H9 (cell line): ENCODE measurements around the gene KIAA1958. TPM values are rescaled to one million over a fixed set of nuclear protein-coding genes. Genes with fewer than 3 reads are reported as not detected.

Experiments used
- DNase-seq: peaks from one replicate; pipeline ENCODE4 v3.0.0-alpha.2; 2017
- H2AFZ ChIP-seq: one replicate; pipeline ENCODE4 v1.6.1; 2013; ENCODE audit warnings: mild to moderate bottlenecking, low read length, control low read depth, moderate library complexity
- H2AK5ac ChIP-seq: 2 replicates; pipeline ENCODE4 v1.6.1; 2013; ENCODE audit warnings: low read length, control low read depth, mixed read lengths; ENCODE audit not compliant: insufficient read length
- H2BK120ac ChIP-seq: one replicate; pipeline ENCODE4 v1.6.1; 2013; ENCODE audit warnings: low read depth, mild to moderate bottlenecking, low read length, control low read depth, inconsistent platforms; ENCODE audit not compliant: poor library complexity, severe bottlenecking
- H2BK12ac ChIP-seq: 2 replicates; pipeline ENCODE4 v1.6.1; 2013; ENCODE audit warnings: low read length, control low read depth, mixed read lengths, low read depth; ENCODE audit not compliant: insufficient read length
- H2BK15ac ChIP-seq: 2 replicates; pipeline ENCODE4 v1.6.1; 2013; ENCODE audit warnings: low read depth, low read length, control low read depth
- H2BK20ac ChIP-seq: one replicate; pipeline ENCODE4 v1.6.1; 2013; ENCODE audit warnings: low read depth, mild to moderate bottlenecking, low read length, control low read depth, inconsistent platforms; ENCODE audit not compliant: poor library complexity, severe bottlenecking
- H2BK5ac ChIP-seq: 2 replicates; pipeline ENCODE4 v1.6.1; 2013; ENCODE audit warnings: low read length, control low read depth, mixed read lengths; ENCODE audit not compliant: insufficient read length
- H3K14ac ChIP-seq: 2 replicates; pipeline ENCODE4 v1.6.1; 2013; ENCODE audit warnings: low read length, control low read depth; ENCODE audit not compliant: insufficient read depth
- H3K18ac ChIP-seq: 2 replicates; pipeline ENCODE4 v1.6.1; 2013; ENCODE audit warnings: low read depth, mild to moderate bottlenecking, mixed read lengths, low read length, control low read depth; ENCODE audit not compliant: insufficient read length
- H3K23ac ChIP-seq: 2 replicates; pipeline ENCODE4 v1.6.1; 2013; ENCODE audit warnings: low read length, control low read depth, mixed read lengths, low read depth; ENCODE audit not compliant: insufficient read length
- H3K23me2 ChIP-seq: 2 replicates; pipeline ENCODE4 v1.6.1; 2013; ENCODE audit warnings: low read depth, mild to moderate bottlenecking, mixed read lengths, low read length, control low read depth; ENCODE audit not compliant: insufficient read length, poor library complexity, severe bottlenecking
- H3K27ac ChIP-seq: 2 replicates; pipeline ENCODE4 v1.5.1; 2013; ENCODE audit warnings: low read length, control low read depth, mixed read lengths, low read depth; ENCODE audit not compliant: insufficient read length
- H3K27me3 ChIP-seq: 2 replicates; pipeline ENCODE4 v1.6.1; 2013; ENCODE audit warnings: low read length, control low read depth, inconsistent platforms; ENCODE audit not compliant: insufficient read depth
- H3K4ac ChIP-seq: 2 replicates; pipeline ENCODE4 v1.6.1; 2013; ENCODE audit warnings: low read depth, mild to moderate bottlenecking, control low read depth, inconsistent platforms, low read length, moderate library complexity
- H3K4me1 ChIP-seq: 2 replicates; pipeline ENCODE4 v1.6.1; 2013; ENCODE audit warnings: low read length, control low read depth, inconsistent platforms; ENCODE audit not compliant: insufficient read depth
- H3K4me2 ChIP-seq: 2 replicates; pipeline ENCODE4 v1.6.1; 2013; ENCODE audit warnings: low read length, control low read depth, mixed read lengths; ENCODE audit not compliant: insufficient read length, insufficient read depth
- H3K56ac ChIP-seq: 2 replicates; pipeline ENCODE4 v1.6.1; 2013; ENCODE audit warnings: low read depth, mild to moderate bottlenecking, mixed read lengths, low read length, control low read depth; ENCODE audit not compliant: insufficient read length
- H3K79me1 ChIP-seq: 2 replicates; pipeline ENCODE4 v1.6.1; 2013; ENCODE audit warnings: low read depth, mild to moderate bottlenecking, moderate library complexity, low read length, control low read depth, inconsistent platforms; ENCODE audit not compliant: insufficient read depth, poor library complexity, severe bottlenecking
- H3K79me2 ChIP-seq: 2 replicates; pipeline ENCODE4 v1.6.1; 2013; ENCODE audit warnings: low read length, control low read depth, inconsistent platforms; ENCODE audit not compliant: insufficient read depth
- H3K9ac ChIP-seq: 2 replicates; pipeline ENCODE4 v1.6.1; 2013; ENCODE audit warnings: low read length, control low read depth, mixed read lengths; ENCODE audit not compliant: insufficient read length; ENCODE audit errors: extremely low read depth
- H3K9me3 ChIP-seq: one replicate; pipeline ENCODE4 v1.6.1; 2013; ENCODE audit warnings: low read depth, low read length, inconsistent platforms; ENCODE audit not compliant: control insufficient read depth
- H3T11ph ChIP-seq: one replicate; pipeline ENCODE4 v1.6.1; 2013; ENCODE audit warnings: mild to moderate bottlenecking, low read length, control low read depth, inconsistent platforms
- H4K20me1 ChIP-seq: one replicate; pipeline ENCODE4 v1.6.1; 2013; ENCODE audit not compliant: control insufficient read depth, insufficient read length, insufficient read depth
- H4K5ac ChIP-seq: 2 replicates; pipeline ENCODE4 v1.6.1; 2013; ENCODE audit warnings: low read depth, mild to moderate bottlenecking, mixed read lengths, low read length, control low read depth; ENCODE audit not compliant: insufficient read length
- H4K8ac ChIP-seq: replicated peaks from 2 replicates; pipeline ENCODE4 v1.6.1; 2013; ENCODE audit warnings: low read length, control low read depth, mixed read lengths, low read depth; ENCODE audit not compliant: insufficient read length
- H4K91ac ChIP-seq: 2 replicates; pipeline ENCODE4 v1.6.1; 2013; ENCODE audit warnings: low read depth, mild to moderate bottlenecking, moderate library complexity, mixed read lengths, low read length, control low read depth; ENCODE audit not compliant: insufficient read length
- H3K27ac Mint-ChIP-seq, 3 experiments: 2 replicates in 2 of 3; 3 replicates in 1 of 3; pipeline ENCODE4 v1.8.0; 2020 to 2021; ENCODE audit warnings: mixed read lengths in 3 of 3, mild to moderate bottlenecking in 1 of 3, moderate library complexity in 1 of 3
- H3K27me3 Mint-ChIP-seq: 2 replicates; pipeline ENCODE4 v1.8.0; 2021; ENCODE audit warnings: low read depth, mild to moderate bottlenecking, moderate library complexity, mixed read lengths
- H3K36me3 Mint-ChIP-seq, 3 experiments: 2 replicates in 2 of 3; 3 replicates in 1 of 3; pipeline ENCODE4 v1.8.0; 2020 to 2021; ENCODE audit warnings: low read depth in 3 of 3, mixed read lengths in 3 of 3; ENCODE audit not compliant: insufficient read depth in 1 of 3
- H3K4me1 Mint-ChIP-seq, 2 experiments: 2 replicates each; pipeline ENCODE4 v1.8.0; 2020; ENCODE audit warnings: mixed read lengths in 2 of 2
- H3K4me3 Mint-ChIP-seq, 2 experiments: 2 replicates in 1 of 2; 3 replicates in 1 of 2; pipeline ENCODE4 v1.8.0; 2020 to 2021; ENCODE audit warnings: mild to moderate bottlenecking in 2 of 2, mixed read lengths in 2 of 2, moderate library complexity in 1 of 2
- H3K9me3 Mint-ChIP-seq, 2 experiments: 2 replicates in 1 of 2; 3 replicates in 1 of 2; pipeline ENCODE4 v1.8.0; 2020; ENCODE audit warnings: mild to moderate bottlenecking in 2 of 2, mixed read lengths in 2 of 2, moderate library complexity in 1 of 2
- CTCF ChIP-seq: fragments of 200-600 bp; sonication (generic); conservative IDR thresholded peaks from 3 replicates; pipeline ENCODE4 v1.8.0; 2021; ENCODE audit warnings: antibody characterized with exemption, mild to moderate bottlenecking
- WGBS: extraction: QIAGEN DNeasy Blood & Tissue Kit; methylation state at CpG from one replicate; pipeline ENCODE4 v1.1.7; 2013; ENCODE audit warnings: missing lambda C conversion rate, low lambda C conversion rate, mixed read lengths; ENCODE audit not compliant: insufficient read length; ENCODE audit errors: extremely low coverage; 5-methylcytosine and 5-hydroxymethylcytosine counted together
- total RNA-seq: library from RNA; stranded (reverse); gene quantifications from 2 replicates; pipeline ENCODE4 v1.2.1, GENCODE V29; 2021

KIAA1958 gene
- total RNA-seq, 1 experiment from 2014 or later, result 34.0 TPM

- Histone ChIP-seq H2BK20ac (no peak overlapping the region), H3K9ac (no peak overlapping the region), H3K56ac (no peak overlapping the region), H2BK15ac (no peak overlapping the region), H3T11ph (no peak overlapping the region), H4K8ac (no peak overlapping the region), H3K4ac (no peak overlapping the region), H3K79me1 (no peaks in the 10 kb centered on the region), H2BK12ac (no peak overlapping the region), H2BK5ac (no peak overlapping the region), H3K27me3 (no peaks in the 10 kb centered on the region), H3K23ac (no peak overlapping the region), H3K14ac (no peak overlapping the region), H3K4me1 (no peaks in the 10 kb centered on the region), H3K9me3 (no peaks in the 10 kb centered on the region), H3K18ac (no peak overlapping the region), H2AK5ac (no peak overlapping the region), H2BK120ac (no peak overlapping the region), H3K4me2 (no peak overlapping the region), H4K5ac (no peak overlapping the region), H4K20me1 (no peaks in the 10 kb centered on the region), H3K27ac (no peak overlapping the region), H4K91ac (no peak overlapping the region), H3K79me2 (peaks cover 2% of the 10 kb centered on the region; the same call in 1 of the 2 replicates), H2AFZ (no peak overlapping the region), H3K23me2 (no peaks in the 10 kb centered on the region)
- Mint-ChIP-seq H3K27ac (no peak overlapping the region), H3K4me3 (no peak overlapping the region), H3K27me3 (no peaks in the 10 kb centered on the region), H3K36me3 (no peaks in the 10 kb centered on the region; a peak in 1 of 7 replicates), H3K9me3 (no peaks in the 10 kb centered on the region; a peak in 1 of 5 replicates), H3K4me1 (peaks cover 0 to 9% of the 10 kb centered on the region in 2 experiments; a peak in 2 of 4 replicates)
- no peak for TF ChIP-seq CTCF
- WGBS, result no CpG with 5 or more reads among the region's 1 CpG
- no peak for DNase-seq
Measured at GRCh38 chr9:112608851-112609250, 122.2 kb downstream of the KIAA1958 start.
